NCI-H187 (cell line): ENCODE measurements around the gene RYR3.
"Not testable (repeated sequence)": the region's sequence is repeated elsewhere in the genome, so short reads cannot be mapped to it uniquely, and the experiment has no call there.

Experiments
- DNase-seq, 2 experiments: peaks; one replicate each; lab custom pipeline; 2025; lab: John Stamatoyannopoulos, UW

The RYR3 gene

DNA sequence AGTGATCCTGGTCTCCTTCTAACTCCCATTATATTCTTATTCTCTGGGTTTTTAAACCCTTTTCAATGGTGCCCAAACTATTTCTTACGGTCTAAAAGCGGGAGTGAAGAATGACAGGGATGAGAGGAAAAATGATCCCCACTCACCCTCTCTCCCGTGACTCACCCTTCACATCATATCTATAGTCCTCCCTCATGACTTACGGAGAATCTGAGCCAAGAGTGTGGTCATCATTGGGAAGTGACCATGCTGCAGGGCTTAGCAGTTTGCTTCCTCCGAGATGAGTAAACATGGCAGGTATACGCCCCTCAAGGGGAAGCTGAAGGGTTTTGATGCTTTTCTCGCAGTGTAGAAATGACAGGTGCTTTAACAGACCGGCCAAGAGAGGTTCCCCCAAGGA is 274.0 kb downstream of the RYR3 start:
- DNase-seq = no peak

DNA sequence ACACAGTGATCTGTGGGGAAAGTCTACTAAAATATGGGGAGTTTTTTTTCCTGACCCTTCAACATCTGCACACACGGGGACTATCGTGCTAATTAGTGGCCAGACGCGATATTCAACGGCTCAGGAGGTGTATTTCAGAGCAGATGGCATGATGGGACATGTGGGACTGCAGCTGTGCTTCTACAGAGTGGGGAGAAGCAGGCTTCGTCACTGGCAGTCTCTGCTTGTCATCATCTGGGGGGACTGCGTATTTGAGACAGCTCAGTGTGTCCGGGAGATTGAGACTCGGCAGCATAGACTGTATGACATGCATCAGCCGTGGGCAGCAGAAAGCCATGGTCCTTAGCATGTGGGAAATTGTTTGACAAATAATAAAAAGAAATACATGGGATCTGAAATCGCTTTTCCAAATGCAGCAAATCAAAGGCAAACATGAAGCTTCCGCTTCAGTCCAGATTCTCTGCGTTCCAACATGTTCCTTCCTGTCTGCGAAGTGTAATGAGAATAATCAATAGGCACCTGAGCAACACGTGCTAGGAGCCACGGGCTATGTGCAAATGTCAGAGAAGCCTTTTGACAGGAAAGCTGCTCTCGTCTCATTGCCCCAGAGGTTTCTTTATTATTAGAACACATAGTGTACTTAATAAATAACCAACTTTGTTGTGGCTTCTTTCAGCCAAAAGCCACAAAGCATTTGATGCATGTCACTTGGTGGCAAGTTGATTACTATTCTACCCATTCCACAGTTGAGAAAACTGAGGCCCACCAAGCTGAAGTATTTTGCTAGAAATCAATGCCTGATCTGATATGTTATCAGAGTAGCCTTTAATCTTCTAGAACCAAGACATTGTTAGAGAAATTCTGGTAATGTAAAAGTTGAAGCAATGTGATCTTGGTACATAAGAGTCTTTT is 276.3 kb downstream of the RYR3 start:
- no peak for DNase-seq

- DNase-seq = no peak
Measured at GRCh38 chr15:33587773-33588172, 277.0 kb downstream of the RYR3 start.

GRCh38 chr15:33592864-33593263 is 282.1 kb downstream of the RYR3 start:
- DNase-seq = no peak

- DNase-seq = not testable (repeated sequence)
Measured at GRCh38 chr15:33598382-33598781, 287.6 kb downstream of the RYR3 start.

GRCh38 chr15:33600212-33600611 is 289.4 kb downstream of the RYR3 start:
- DNase-seq = no peak

DNA sequence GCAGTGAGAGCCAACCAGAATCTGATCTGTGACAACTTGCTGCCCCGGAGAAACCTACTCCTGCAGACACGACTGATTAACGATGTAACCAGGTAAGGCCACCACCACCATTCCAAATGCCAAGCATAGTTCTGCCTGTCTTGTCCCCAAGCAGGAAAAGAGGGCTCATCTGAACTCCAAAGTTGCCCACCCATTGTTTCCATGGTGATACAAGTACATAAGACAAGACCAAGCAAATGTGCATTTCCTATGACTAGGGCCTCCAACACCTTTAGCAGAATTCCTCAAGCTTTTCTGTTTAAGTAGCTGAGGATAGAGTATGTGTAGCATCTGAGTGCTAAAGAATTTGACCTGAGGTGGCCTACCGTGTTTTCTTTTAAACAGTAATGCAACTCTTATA is 290.7 kb downstream of the RYR3 start:
- no peak for DNase-seq

- DNase-seq = no peak
Measured at GRCh38 chr15:33608714-33609113, 297.9 kb downstream of the RYR3 start.

GRCh38 chr15:33612721-33613304 is 302.0 kb downstream of the RYR3 start:
- no peak for DNase-seq

- DNase-seq = no peak
Measured at GRCh38 chr15:33616475-33616874, 305.7 kb downstream of the RYR3 start.

- no peak for DNase-seq
Measured at GRCh38 chr15:33618350-33618749, 307.6 kb downstream of the RYR3 start.

DNA sequence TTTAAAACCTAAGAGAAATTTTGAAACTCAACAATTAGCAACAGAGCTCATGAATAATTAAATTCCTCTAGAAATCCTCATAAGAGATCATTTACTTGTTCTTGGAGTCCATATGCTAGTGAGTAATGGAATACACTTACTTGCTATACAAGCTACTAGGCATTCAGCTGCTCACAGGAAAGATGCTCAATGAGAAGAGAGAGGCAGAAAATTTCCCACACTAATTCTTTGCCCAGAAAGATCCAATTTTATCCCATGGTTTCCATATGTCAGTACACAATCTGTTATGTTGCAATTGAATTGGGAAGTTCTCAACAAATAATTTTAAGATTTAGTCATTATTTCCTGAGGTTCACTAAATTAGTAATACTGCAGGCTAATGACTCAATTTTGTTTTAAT is 310.4 kb downstream of the RYR3 start:
- no peak for DNase-seq

- DNase-seq = no peak
Measured at GRCh38 chr15:33623010-33623409, 312.2 kb downstream of the RYR3 start.

DNA sequence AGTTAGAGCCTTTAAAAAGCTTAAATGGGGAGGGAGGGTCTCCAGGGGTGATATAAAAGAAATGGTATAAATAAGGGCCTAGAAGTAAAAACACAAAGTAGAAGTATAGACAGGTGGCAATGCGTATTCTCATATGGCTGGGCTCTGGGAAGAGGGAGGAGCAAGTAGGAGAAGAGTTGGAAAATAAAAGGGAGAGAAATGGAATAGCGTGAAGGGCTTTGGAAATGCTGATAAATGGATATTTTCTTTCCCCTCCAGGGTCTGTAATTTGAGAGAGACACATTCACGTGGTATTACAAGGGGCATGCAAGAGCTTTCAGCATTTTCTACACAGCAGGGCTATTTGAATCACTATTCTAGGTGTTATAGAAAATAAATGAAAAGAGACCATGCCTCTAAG is 313.7 kb downstream of the RYR3 start:
- DNase-seq = no peak

GRCh38 chr15:33629647-33630046 is 318.9 kb downstream of the RYR3 start:
- DNase-seq = no peak

DNA sequence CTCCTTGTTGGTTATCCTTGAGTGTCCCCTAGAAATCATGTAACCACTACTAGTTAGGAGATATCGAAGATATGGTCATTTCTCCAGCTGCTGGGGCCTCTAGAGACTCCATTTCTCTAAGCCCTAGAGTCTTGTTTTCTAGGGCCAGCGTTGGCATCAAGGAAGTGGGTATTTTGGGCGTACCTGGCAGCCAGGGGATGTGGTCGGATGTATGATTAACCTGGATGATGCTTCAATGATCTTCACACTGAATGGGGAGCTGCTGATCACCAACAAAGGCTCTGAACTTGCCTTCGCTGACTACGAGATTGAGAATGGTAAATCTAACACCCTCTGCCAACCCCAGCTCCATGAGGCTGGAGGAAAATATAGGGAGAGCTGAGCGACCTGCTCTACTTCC is 325.5 kb downstream of the RYR3 start:
- no peak for DNase-seq

DNA sequence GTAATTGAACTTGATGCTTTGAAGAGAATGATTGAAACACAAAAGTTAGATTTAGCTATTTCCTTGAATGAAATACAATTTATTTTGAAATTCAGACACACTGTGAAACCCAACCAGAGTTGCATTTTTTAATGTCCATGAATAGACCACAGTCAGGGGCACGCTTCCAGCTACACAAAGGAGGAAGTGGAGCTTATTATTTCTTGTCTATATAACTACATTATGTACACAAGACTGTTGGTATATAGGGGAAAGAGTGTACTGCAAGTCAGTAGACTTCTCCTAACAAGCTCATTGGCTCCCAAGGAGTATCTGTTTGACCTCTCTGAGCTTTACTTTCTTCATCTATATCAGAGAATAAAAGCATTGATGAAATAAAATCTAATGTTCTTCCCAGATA is 326.2 kb downstream of the RYR3 start:
- no peak for DNase-seq

DNA sequence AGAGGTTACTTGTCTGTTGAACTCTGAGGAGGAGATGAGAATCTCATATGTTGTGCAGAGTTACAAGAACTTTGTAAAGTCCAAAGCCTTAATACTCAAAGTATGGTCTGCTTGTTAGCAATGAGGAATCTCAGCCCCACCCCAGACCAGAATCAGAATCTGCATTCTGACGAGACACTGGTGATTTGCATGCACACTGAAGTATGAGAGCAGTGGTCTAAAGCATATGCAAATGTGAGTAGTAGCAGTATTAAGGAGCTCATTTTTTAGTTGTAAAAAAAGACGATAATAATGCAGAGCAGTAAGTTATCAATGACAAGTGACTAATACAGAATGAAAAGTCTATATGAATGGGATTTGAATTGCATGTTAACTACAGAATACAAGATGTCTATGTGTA is 327.7 kb downstream of the RYR3 start:
- no peak for DNase-seq

DNA sequence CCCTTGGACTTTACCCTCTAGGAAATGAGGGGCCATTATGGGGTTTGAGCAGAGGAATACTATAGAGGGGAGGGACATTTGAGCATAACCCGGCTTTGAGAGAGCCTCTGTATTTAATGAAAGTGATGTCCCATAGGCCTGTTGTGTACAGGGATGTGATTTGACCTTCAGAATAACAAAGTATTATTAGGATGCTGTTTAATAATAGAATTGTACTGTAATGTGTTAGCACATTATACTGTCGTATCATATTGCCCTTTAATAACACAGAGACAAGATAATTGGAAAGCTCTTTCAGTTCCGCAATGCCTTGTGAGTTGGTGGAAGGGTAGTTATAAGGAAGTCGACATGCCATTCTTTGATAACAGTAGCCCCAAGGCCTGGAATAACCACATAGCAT is 328.3 kb downstream of the RYR3 start:
- no peak for DNase-seq

DNA sequence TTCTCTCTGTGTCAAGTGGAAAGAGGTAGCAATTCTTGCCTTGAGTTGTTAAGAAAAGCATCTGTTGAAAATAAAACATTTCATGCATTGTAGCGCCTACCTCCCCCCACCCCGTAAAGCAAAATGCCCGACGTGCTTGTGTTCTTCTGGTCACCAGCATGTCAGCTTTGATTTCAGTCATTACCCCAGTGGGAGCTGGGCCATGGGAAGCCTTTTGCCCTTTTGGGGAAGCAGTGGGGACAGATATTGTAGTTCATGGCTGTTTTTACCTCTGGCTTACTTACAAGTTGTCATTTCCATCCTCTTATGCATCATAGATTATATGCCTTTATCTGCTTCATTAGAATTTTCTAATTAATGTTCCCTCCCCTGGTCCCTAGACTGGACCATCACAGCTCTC is 328.7 kb downstream of the RYR3 start:
- DNase-seq = no peak

DNA sequence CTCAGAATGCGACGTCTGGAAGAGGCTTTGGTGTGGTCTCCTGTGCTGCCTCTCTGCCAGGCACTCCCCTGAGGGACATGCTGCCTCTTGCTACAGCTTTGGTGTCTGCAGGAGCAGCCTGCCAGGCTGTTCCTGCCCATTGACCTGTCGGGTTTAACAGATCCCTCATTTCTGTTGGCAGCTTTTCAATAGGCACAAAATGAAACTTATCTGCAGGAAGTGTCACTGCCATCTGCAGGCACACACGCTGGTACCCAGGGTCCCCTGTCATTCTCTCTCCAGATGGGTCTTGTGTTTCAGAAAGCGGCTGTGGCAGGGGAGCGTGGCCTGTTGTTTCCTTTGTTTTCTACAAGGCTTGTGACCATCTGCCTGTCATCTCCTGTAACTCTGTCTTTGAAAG is 329.2 kb downstream of the RYR3 start:
- DNase-seq = no peak

- no peak for DNase-seq
Measured at GRCh38 chr15:33641069-33641468, 330.3 kb downstream of the RYR3 start.

DNA sequence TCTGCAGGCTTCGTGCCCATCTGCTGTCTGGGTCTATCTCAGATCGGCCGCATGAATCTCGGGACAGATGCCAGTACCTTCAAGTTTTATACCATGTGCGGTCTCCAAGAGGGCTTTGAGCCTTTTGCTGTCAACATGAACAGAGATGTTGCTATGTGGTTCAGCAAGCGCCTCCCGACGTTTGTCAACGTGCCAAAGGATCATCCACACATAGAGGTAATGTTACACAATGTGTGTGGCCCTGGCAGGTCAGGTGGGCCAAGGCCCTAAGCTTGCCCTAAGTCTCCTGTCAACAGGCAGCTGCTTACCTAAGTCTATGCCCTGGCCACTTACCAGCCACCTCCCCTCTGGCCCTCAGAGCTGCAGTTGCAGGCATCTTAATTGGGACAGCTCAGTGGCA is 333.5 kb downstream of the RYR3 start:
- no peak for DNase-seq

GRCh38 chr15:33646744-33647143 is 336.0 kb downstream of the RYR3 start:
- DNase-seq = no peak
